ENCODE results near the gene PLCL1. TPM values are rescaled to one million over a fixed set of nuclear protein-coding genes. Genes with fewer than 3 reads are reported as not detected.

PLCL1 gene
- total RNA-seq, 3 donors from 2014 or later (not counting 1 experiment from before 2014, with no cell fraction given): 0.86 to 2.8 (median 1.1) TPM

DNA sequence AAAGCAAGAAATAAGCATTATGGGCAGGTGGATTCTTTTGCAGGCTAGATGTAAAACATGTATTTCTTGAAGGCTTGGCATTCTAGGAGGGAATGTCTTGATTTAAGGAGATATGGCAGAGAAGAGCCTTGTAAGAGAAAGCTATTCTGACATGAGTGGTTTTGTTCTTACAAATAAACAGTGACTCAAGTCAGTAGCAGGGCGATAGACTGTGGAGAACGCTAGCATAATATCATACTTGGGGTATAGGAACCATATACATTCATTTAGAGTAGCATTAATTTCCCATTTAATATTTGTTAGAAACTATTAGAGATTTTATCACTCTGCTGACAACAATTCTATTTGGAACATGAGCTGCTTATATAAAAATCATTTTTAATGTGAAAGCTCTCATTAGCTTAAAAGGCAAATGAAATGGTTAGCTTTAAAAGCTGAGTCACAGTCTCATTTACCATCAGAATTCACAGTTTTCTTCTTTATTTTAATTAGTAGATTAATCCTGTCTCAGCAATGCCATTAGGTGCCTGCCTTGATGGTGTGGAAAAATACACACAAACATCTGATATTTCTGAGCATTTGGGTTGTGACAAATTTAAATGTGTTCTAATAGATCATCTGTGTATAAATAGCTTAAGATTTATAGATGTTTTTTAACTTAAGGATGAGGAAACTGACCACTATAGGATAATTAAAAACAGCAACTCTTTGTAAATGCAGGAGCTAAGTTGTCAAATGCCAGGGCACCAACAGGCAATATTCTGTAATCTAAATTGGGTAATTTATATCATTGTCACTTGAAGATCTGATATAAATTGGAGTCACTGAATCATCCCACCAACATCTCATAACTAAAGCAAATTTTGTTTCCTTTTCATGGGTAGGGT lies 276.7 kb downstream of the PLCL1 start:
- H3K27ac ChIP-seq (ENCODE audit: low read length): no peak overlapping the region
- WGBS (ENCODE audit: insufficient coverage): no CpG with 5 or more reads among the region's 2 CpGs
- TF ChIP-seq, protein P1, sequence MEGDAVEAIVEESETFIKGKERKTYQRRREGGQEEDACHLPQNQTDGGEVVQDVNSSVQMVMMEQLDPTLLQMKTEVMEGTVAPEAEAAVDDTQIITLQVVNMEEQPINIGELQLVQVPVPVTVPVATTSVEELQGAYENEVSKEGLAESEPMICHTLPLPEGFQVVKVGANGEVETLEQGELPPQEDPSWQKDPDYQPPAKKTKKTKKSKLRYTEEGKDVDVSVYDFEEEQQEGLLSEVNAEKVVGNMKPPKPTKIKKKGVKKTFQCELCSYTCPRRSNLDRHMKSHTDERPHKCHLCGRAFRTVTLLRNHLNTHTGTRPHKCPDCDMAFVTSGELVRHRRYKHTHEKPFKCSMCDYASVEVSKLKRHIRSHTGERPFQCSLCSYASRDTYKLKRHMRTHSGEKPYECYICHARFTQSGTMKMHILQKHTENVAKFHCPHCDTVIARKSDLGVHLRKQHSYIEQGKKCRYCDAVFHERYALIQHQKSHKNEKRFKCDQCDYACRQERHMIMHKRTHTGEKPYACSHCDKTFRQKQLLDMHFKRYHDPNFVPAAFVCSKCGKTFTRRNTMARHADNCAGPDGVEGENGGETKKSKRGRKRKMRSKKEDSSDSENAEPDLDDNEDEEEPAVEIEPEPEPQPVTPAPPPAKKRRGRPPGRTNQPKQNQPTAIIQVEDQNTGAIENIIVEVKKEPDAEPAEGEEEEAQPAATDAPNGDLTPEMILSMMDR (IDR thresholded peaks at IDR 0.05): no peak
- no peak for ATAC-seq
- no peaks in the 10 kb centered on the region for H3K9me3 ChIP-seq (ENCODE audit: control insufficient read depth, insufficient read depth, low read length)
- no peak overlapping the region for H3K27ac Mint-ChIP-seq
- no peak overlapping the region for H3K4me3 Mint-ChIP-seq
- no peak for DNase-seq
- no peaks in the 10 kb centered on the region for H3K36me3 ChIP-seq (ENCODE audit: control insufficient read depth, insufficient read depth, low read length)
- H3K27me3 ChIP-seq (ENCODE audit: control insufficient read depth, insufficient read depth, low read length): no peaks in the 10 kb centered on the region
- H3K27me3 Mint-ChIP-seq (ENCODE audit: low read depth in 2 of 2): no peaks in the 10 kb centered on the region
- H3K4me3 ChIP-seq (ENCODE audit: low read length): no peak overlapping the region
- H3K4me1 Mint-ChIP-seq: no peaks in the 10 kb centered on the region
- H3K9me3 Mint-ChIP-seq: peaks cover 5 to 7% of the 10 kb centered on the region in 2 donors
- H3K36me3 Mint-ChIP-seq: no peaks in the 10 kb centered on the region
- intact Hi-C loops (cut with micrococcal nuclease): no loop called here
- no peaks in the 10 kb centered on the region for H3K4me1 ChIP-seq (ENCODE audit: control insufficient read depth, insufficient read depth, low read length)

DNA sequence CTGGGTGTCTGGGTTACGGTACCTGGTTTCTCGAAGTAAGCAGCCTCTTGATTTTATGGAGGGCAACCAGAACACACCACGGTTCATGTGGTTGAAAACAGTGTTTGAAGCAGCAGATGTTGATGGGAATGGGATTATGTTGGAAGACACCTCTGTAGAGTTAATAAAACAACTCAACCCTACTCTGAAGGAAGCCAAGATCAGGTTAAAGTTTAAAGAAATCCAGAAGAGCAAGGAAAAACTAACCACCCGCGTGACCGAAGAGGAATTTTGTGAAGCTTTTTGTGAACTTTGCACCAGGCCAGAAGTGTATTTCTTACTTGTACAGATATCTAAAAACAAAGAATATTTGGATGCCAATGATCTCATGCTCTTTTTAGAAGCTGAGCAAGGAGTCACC lies 279.8 kb downstream of the PLCL1 start:
- H3K4me1 Mint-ChIP-seq: no peaks in the 10 kb centered on the region

DNA sequence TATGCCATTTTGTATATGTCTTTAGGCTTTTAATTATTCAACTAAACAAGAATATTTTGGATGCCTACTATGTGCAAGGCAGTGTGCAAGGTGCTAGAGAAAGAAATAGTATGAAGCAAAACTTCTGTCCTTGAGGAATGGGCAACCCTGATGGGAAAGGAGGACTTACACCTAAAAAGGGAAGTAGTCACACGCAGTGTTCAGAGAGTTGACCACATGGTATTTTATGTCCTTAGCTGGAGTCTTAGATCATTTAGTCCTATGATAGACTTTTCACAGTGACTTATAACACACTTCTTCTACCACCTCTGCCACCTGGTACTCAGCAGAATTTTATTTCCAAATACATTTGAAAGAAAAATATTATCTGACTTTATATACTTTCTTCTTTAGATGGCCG lies 291.6 kb downstream of the PLCL1 start:
- H3K27ac Mint-ChIP-seq: no peak overlapping the region
- no peaks in the 10 kb centered on the region for H3K27me3 Mint-ChIP-seq (ENCODE audit: low read depth in 2 of 2)
- no peaks in the 10 kb centered on the region for H3K36me3 Mint-ChIP-seq
- H3K4me3 Mint-ChIP-seq: no peak overlapping the region
- no peaks in the 10 kb centered on the region for H3K4me1 Mint-ChIP-seq
- H3K27me3 ChIP-seq (ENCODE audit: control insufficient read depth, insufficient read depth, low read length): no peaks in the 10 kb centered on the region
- no peaks in the 10 kb centered on the region for H3K4me1 ChIP-seq (ENCODE audit: control insufficient read depth, insufficient read depth, low read length)
- H3K9me3 ChIP-seq (ENCODE audit: control insufficient read depth, insufficient read depth, low read length): no peaks in the 10 kb centered on the region
- no peak overlapping the region for H3K27ac ChIP-seq (ENCODE audit: low read length)
- peaks cover 0 to 6% of the 10 kb centered on the region in 2 donors for H3K9me3 Mint-ChIP-seq
- TF ChIP-seq, protein P1 (IDR thresholded peaks at IDR 0.05): no peak
- intact Hi-C loops (cut with micrococcal nuclease): no loop called here
- no peak for ATAC-seq
- no peaks in the 10 kb centered on the region for H3K36me3 ChIP-seq (ENCODE audit: control insufficient read depth, insufficient read depth, low read length)
- H3K4me3 ChIP-seq (ENCODE audit: low read length): no peak overlapping the region
- no peak for DNase-seq
- WGBS (ENCODE audit: insufficient coverage): 43% methylated on average over 1 of the region's 2 CpGs

More for the DNA sequence above, 279.8 kb downstream of the PLCL1 start:
- Mint-ChIP-seq H3K27me3 (ENCODE audit: low read depth in 2 of 2) (no peaks in the 10 kb centered on the region), H3K9me3 (peaks cover 0 to 2% of the 10 kb centered on the region in 2 donors), H3K4me3 (no peak overlapping the region), H3K27ac (no peak overlapping the region), H3K36me3 (no peaks in the 10 kb centered on the region)
- Histone ChIP-seq H3K27ac (ENCODE audit: low read length) (no peak overlapping the region), H3K4me3 (ENCODE audit: low read length) (no peak overlapping the region), H3K27me3 (ENCODE audit: control insufficient read depth, insufficient read depth, low read length) (no peaks in the 10 kb centered on the region), H3K36me3 (ENCODE audit: control insufficient read depth, insufficient read depth, low read length) (no peaks in the 10 kb centered on the region), H3K9me3 (ENCODE audit: control insufficient read depth, insufficient read depth, low read length) (no peaks in the 10 kb centered on the region), H3K4me1 (ENCODE audit: control insufficient read depth, insufficient read depth, low read length) (no peaks in the 10 kb centered on the region)
- ATAC-seq (no peak), DNase-seq (no peak)
- TF ChIP-seq, protein P1 (IDR thresholded peaks at IDR 0.05): no peak
- WGBS (ENCODE audit: insufficient coverage): 98% methylated on average over 6 of the region's 6 CpGs
- intact Hi-C loops (cut with micrococcal nuclease): no loop called here
